Measurements from ENCODE around the gene DHCR7. TPM values are rescaled to one million over a fixed set of nuclear protein-coding genes. Genes with fewer than 3 reads are reported as not detected.

DHCR7 gene
- total RNA-seq, 1 donor from 2014 or later = 98.2 TPM

GRCh38 chr11:71476031-71476430, 27.8 kb upstream of the DHCR7 start:
- no peaks in the 10 kb centered on the region for H3K27me3 Mint-ChIP-seq (ENCODE audit: low read depth)
- no peak overlapping the region for H3K4me3 Mint-ChIP-seq
- H3K36me3 Mint-ChIP-seq = peaks cover 34% of the 10 kb centered on the region
- no peak overlapping the region for H3K27ac Mint-ChIP-seq
- peaks cover 1% of the 10 kb centered on the region for H3K4me1 Mint-ChIP-seq
- H3K9me3 Mint-ChIP-seq = no peaks in the 10 kb centered on the region
- no peak for DNase-seq (ENCODE audit: low spot score in 2 of 2, unreplicated experiment in 2 of 2)
- TF ChIP-seq CTCF (IDR thresholded peaks at IDR 0.05; ENCODE audit: unreplicated experiment) = no peak

DNA sequence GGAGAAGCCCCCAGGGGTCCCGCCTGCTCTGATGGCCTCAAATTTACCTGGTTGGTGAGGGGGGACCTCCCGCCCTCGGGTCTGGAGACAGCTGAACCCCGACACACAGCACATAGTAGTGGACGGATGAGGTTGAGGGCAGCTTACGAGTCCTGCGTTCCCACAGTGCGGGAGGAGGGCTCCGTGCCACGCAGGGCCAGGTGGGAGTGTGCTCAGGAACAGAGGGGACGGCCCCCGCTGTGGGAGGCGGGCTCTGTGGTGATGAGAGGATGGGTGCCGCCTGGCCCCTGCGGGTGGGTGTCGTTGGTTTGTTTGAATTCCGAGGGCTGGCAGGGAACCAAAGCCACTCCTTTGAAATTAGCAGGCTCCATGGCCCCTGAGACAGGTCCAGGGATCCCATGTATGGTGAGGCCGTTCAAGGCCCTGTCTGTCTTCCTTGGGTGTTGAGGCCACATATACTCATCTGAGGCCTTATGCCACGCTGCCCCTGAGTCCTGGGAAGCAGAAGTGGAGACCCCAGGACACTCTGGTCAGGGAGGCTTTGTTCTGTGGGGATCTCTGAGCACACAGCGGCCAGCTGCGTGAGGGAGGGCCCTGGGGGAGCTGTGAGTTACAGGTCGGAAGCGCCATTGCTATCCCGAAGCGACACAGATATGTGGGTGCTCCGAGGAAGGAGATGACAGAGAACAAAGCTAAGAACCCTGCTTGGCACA, 26.7 kb upstream of the DHCR7 start:
- no peaks in the 10 kb centered on the region for H3K27me3 Mint-ChIP-seq (ENCODE audit: low read depth)
- H3K27ac Mint-ChIP-seq = no peak overlapping the region
- no peak for TF ChIP-seq CTCF (IDR thresholded peaks at IDR 0.05; ENCODE audit: unreplicated experiment)
- no peaks in the 10 kb centered on the region for H3K4me1 Mint-ChIP-seq
- no peak for DNase-seq (ENCODE audit: low spot score in 2 of 2, unreplicated experiment in 2 of 2)
- H3K9me3 Mint-ChIP-seq = no peaks in the 10 kb centered on the region
- H3K36me3 Mint-ChIP-seq = peaks cover 32% of the 10 kb centered on the region
- H3K4me3 Mint-ChIP-seq = no peak overlapping the region

DNA sequence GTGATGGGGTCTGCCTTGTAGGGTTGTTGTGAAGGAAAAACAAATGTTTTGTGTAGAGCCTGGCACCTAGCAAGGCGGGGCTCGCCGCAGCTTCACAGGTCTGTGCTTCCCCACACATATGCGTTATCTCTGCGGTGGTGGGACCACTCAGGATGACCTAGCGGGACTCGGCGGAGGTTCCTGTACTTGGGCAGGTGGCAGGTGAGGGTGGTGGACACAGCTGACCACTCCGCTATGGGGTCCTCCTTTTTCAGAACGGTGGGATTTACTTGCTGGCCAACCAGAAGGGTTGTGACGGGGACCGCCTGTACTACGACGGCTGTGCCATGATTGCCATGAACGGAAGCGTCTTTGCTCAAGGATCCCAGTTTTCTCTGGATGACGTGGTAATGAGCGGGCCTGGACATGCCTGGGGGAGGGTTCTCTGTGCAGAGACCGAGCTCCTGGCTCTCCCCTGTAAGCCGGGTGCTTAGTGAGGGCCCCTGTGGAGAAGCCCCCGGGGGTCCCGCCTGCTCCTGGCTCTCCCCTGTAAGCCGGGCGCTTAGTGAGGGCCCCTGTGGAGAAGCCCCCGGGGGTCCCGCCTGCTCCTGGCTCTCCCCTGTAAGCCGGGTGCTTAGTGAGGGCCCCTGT, 26.1 kb upstream of the DHCR7 start:
- H3K27me3 Mint-ChIP-seq (ENCODE audit: low read depth) = no peaks in the 10 kb centered on the region
- H3K36me3 Mint-ChIP-seq = peaks cover 26% of the 10 kb centered on the region
- no peak for DNase-seq (ENCODE audit: low spot score in 2 of 2, unreplicated experiment in 2 of 2)
- H3K4me1 Mint-ChIP-seq = no peaks in the 10 kb centered on the region
- H3K4me3 Mint-ChIP-seq = no peak overlapping the region
- peaks cover under 1% of the 10 kb centered on the region for H3K9me3 Mint-ChIP-seq
- no peak for TF ChIP-seq CTCF (IDR thresholded peaks at IDR 0.05; ENCODE audit: unreplicated experiment)
- no peak overlapping the region for H3K27ac Mint-ChIP-seq

DNA sequence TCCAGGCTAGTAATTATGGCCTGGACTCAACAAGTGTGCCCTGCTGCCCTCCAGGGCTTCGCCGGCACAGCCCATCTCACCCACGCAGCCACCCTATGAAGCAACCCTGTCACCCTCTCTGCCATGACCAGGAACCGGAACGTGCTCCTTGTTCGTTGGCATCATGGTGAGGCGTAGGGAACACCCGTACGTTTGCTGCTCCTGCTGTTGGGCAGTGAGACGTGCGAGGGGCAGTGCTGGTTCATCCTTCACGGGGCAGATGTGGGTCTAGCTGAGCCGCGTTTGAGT, 25.5 kb upstream of the DHCR7 start:
- no peak for DNase-seq (ENCODE audit: low spot score in 2 of 2, unreplicated experiment in 2 of 2)
- TF ChIP-seq CTCF (IDR thresholded peaks at IDR 0.05; ENCODE audit: unreplicated experiment) = no peak
- H3K4me1 Mint-ChIP-seq = no peaks in the 10 kb centered on the region
- H3K27me3 Mint-ChIP-seq (ENCODE audit: low read depth) = no peaks in the 10 kb centered on the region
- H3K4me3 Mint-ChIP-seq = no peak overlapping the region
- no peak overlapping the region for H3K27ac Mint-ChIP-seq
- peaks cover 30% of the 10 kb centered on the region for H3K36me3 Mint-ChIP-seq
- peaks cover 5% of the 10 kb centered on the region for H3K9me3 Mint-ChIP-seq

- no peak for TF ChIP-seq CTCF (IDR thresholded peaks at IDR 0.05; ENCODE audit: unreplicated experiment)
- Mint-ChIP-seq H3K4me1 (no peaks in the 10 kb centered on the region), H3K4me3 (no peak overlapping the region), H3K27me3 (ENCODE audit: low read depth) (no peaks in the 10 kb centered on the region), H3K36me3 (peaks cover 33% of the 10 kb centered on the region), H3K9me3 (peaks cover 11% of the 10 kb centered on the region), H3K27ac (no peak overlapping the region)
- DNase-seq (ENCODE audit: low spot score in 2 of 2, unreplicated experiment in 2 of 2) = no peak
These were observed 25.0 kb upstream of the DHCR7 start for GRCh38 chr11:71472941-71473792.

Measured in mesothelial cell of epicardium (in vitro differentiated cells).